A549 (cell line): ENCODE results near the gene CHFR. TPM values are rescaled to one million over a fixed set of nuclear protein-coding genes. Genes with fewer than 3 reads are reported as not detected.
"Not testable (repeated sequence)": the region's sequence is repeated elsewhere in the genome, so short reads cannot be mapped to it uniquely, and the experiment has no call there.

ENCODE experiments used
- ATAC-seq, 2 experiments: fragments of 200-7000 bp in 1 of 2; fragments of >200 bp in 1 of 2; cut with Nextera tagmentation in 1 of 2; cut with Tn5 transposase in 1 of 2; 3 replicates each; pipeline versions ENCODE4 v1.8.0 to v1.9.1; 2018 to 2020; ENCODE audit warnings: mild to moderate bottlenecking in 1 of 2, moderate library complexity in 1 of 2
- CTCF ChIA-PET: fragments of 300-600 bp; sonication (Branson Sonifier 250); formaldehyde crosslinking; extraction: SDS; loops from one replicate; lab custom pipeline; 2021; ENCODE audit warnings: antibody characterized with exemption, inconsistent platforms; lab: Yijun Ruan, JAX
- POLR2A ChIA-PET: fragments of 350-600 bp; formaldehyde crosslinking; extraction: SDS; loops from one replicate; lab custom pipeline; 2021; ENCODE audit warnings: antibody characterized with exemption, inconsistent platforms; lab: Yijun Ruan, JAX
- DNase-seq, 2 experiments: peaks; one replicate each; pipeline versions ENCODE4 v3.0.0 to v3.0.0-alpha.2; 2011 to 2016; ENCODE audit warnings: low read depth in 1 of 2, low spot score in 1 of 2
- FAIRE-seq: peaks from 2 replicates; lab custom pipeline; 2011; peaks lifted over from hg19 to GRCh38; lab: Jason Lieb, UNC
- H3K27ac ChIP-seq, 2 experiments: fragments of >200 bp; sonication (Bioruptor Twin); formaldehyde crosslinking; 3 replicates each; pipeline ENCODE4 v1.5.1; 2016 to 2017
- H3K4me1 ChIP-seq: fragments of >200 bp; sonication (Bioruptor Twin); formaldehyde crosslinking; 3 replicates; pipeline ENCODE4 v1.6.1; 2016
- H3K4me2 ChIP-seq: fragments of >200 bp; sonication (Bioruptor Twin); formaldehyde crosslinking; 3 replicates; pipeline ENCODE4 v1.6.1; 2016
- H3K4me3 ChIP-seq: fragments of >200 bp; sonication (Bioruptor Twin); formaldehyde crosslinking; 3 replicates; pipeline ENCODE4 v1.5.1; 2016
- H3K9me3 ChIP-seq: fragments of >200 bp; sonication (Bioruptor Twin); formaldehyde crosslinking; 3 replicates; pipeline ENCODE4 v1.6.1; 2016
- CBX2 ChIP-seq: fragments of 200-600 bp; sonication (generic); IDR thresholded peaks from 2 replicates; pipeline ENCODE4 v1.6.1; 2016; ENCODE audit warnings: low read depth, mild to moderate bottlenecking, borderline replicate concordance
- CEBPB ChIP-seq, 2 experiments: fragments of >200 bp in 1 of 2; sonication (Bioruptor Twin) in 1 of 2; formaldehyde crosslinking in 1 of 2; IDR thresholded peaks; 2 replicates each; pipeline ENCODE4 v1.6.1; 2012 to 2016
- EP300 ChIP-seq, 2 experiments: fragments of >200 bp; sonication (Bioruptor Twin); formaldehyde crosslinking; IDR thresholded peaks; 2 replicates in 1 of 2; 3 replicates in 1 of 2; pipeline ENCODE4 v1.6.1; 2016 to 2017
- FOXS1 ChIP-seq: fragments of 250-450 bp; sonication (Bioruptor Pico); IDR thresholded peaks from 2 replicates; pipeline ENCODE4 v1.5.0; 2020; ENCODE audit warnings: mild to moderate bottlenecking, moderate library complexity
- GATA3 ChIP-seq: IDR thresholded peaks from 2 replicates; pipeline ENCODE4 v1.6.1; 2012; ENCODE audit warnings: borderline replicate concordance
- MYC ChIP-seq: IDR thresholded peaks from 2 replicates; pipeline ENCODE4 v1.6.1; 2012; ENCODE audit warnings: mild to moderate bottlenecking, inconsistent platforms, low read length, improper control_type of control experiment, borderline replicate concordance
- NPAS2 ChIP-seq: fragments of 250-450 bp; sonication (Bioruptor Pico); IDR thresholded peaks from 2 replicates; pipeline ENCODE4 v1.8.0; 2022; ENCODE audit warnings: mild to moderate bottlenecking, moderate library complexity, borderline replicate concordance
- SMC3 ChIP-seq: fragments of >200 bp; sonication (Bioruptor Twin); formaldehyde crosslinking; IDR thresholded peaks from 3 replicates; pipeline ENCODE4 v1.6.1; 2018; ENCODE audit warnings: inconsistent platforms
- ZNF302 ChIP-seq: fragments of 250-450 bp; sonication (Bioruptor Pico); IDR thresholded peaks from 2 replicates; pipeline ENCODE4 v1.9.0; 2021; ENCODE audit warnings: inconsistent platforms, mild to moderate bottlenecking, moderate library complexity
- WGBS: methylation state at CpG from one replicate; pipeline ENCODE4 v1.1.6; 2017; ENCODE audit errors: missing lambda C conversion rate; 5-methylcytosine and 5-hydroxymethylcytosine counted together
- polyA plus RNA-seq, 4 experiments: library from polyadenylated mRNA; depleted of rRNA in 3 of 4; stranded (reverse); fragments of >200 nt; fragmentation: RNase III in 1 of 4; extraction: RNeasy Plus Mini Kit Qiagen cat#74134 plus additional on column Dnase treatment in 1 of 4; gene quantifications; 2 replicates in 3 of 4; 3 replicates in 1 of 4; pipeline ENCODE4 v1.2.3, GENCODE V29; 2011 to 2017
- TF ChIP-seq, protein P1 (sequence below): fragments of 200-600 bp; sonication (generic); IDR thresholded peaks from 2 replicates; pipeline ENCODE4 v1.6.1; 2016; ENCODE audit warnings: antibody characterized with exemption, mild to moderate bottlenecking, moderate library complexity
- TF ChIP-seq, protein P2 (sequence below): IDR thresholded peaks from 2 replicates; pipeline ENCODE4 v1.6.1; 2012; ENCODE audit warnings: low read depth, borderline replicate concordance

CHFR gene
- polyA plus RNA-seq, 2 of the 4 experiments (the other 2 are of a cell fraction): 20.9 to 38.8 TPM

DNA sequence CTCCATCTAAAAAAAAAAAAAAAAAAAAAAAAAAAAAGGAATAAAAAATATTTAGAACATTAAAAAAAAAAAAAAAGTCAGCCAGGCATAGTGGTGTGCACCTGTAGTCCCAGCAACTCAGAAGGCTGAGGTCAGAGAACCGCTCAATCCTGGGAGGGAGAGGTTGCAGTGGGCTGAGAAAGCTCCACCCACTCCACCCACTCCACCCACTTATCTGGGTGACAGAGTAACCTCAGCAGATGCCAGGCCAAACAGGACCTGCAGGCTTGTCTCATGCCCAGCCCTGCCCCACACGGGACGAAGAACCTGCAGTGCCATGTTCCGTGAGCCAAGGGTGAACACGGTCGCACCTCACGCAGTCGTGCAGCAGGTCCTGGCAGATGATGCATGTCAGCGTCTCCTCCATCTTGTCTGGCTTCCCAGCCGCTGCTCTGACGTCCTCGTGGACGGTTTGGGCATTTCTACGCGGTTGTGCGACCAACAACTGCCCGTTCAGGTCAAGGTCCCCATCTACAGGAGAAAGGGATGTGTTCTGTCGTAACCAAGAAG lies 28.6 kb downstream of the CHFR start:
- FAIRE-seq: no peak
- POLR2A ChIA-PET: no interaction called here
- H3K27ac ChIP-seq: no peak overlapping the region

GRCh38 chr12:132857019-132857418 lies 30.4 kb downstream of the CHFR start:
- FAIRE-seq, DNase-seq, H3K4me1 ChIP-seq, ATAC-seq, H3K4me2 ChIP-seq, POLR2A ChIA-PET, H3K9me3 ChIP-seq, H3K4me3 ChIP-seq, H3K27ac ChIP-seq, CTCF ChIA-PET: not testable (repeated sequence)
- WGBS: 97% methylated on average over 5 of the region's 21 CpGs

More for the DNA sequence above, 28.6 kb downstream of the CHFR start:
- DNase-seq (no peak), ATAC-seq (no peak; a peak in 2 of 6 replicates)
- no peak overlapping the region for H3K4me2 ChIP-seq
- H3K9me3 ChIP-seq: no peaks in the 10 kb centered on the region
- TF ChIP-seq CBX2: no peak
- TF ChIP-seq, protein P1, sequence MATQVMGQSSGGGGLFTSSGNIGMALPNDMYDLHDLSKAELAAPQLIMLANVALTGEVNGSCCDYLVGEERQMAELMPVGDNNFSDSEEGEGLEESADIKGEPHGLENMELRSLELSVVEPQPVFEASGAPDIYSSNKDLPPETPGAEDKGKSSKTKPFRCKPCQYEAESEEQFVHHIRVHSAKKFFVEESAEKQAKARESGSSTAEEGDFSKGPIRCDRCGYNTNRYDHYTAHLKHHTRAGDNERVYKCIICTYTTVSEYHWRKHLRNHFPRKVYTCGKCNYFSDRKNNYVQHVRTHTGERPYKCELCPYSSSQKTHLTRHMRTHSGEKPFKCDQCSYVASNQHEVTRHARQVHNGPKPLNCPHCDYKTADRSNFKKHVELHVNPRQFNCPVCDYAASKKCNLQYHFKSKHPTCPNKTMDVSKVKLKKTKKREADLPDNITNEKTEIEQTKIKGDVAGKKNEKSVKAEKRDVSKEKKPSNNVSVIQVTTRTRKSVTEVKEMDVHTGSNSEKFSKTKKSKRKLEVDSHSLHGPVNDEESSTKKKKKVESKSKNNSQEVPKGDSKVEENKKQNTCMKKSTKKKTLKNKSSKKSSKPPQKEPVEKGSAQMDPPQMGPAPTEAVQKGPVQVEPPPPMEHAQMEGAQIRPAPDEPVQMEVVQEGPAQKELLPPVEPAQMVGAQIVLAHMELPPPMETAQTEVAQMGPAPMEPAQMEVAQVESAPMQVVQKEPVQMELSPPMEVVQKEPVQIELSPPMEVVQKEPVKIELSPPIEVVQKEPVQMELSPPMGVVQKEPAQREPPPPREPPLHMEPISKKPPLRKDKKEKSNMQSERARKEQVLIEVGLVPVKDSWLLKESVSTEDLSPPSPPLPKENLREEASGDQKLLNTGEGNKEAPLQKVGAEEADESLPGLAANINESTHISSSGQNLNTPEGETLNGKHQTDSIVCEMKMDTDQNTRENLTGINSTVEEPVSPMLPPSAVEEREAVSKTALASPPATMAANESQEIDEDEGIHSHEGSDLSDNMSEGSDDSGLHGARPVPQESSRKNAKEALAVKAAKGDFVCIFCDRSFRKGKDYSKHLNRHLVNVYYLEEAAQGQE: no peak
- TF ChIP-seq, protein P2, sequence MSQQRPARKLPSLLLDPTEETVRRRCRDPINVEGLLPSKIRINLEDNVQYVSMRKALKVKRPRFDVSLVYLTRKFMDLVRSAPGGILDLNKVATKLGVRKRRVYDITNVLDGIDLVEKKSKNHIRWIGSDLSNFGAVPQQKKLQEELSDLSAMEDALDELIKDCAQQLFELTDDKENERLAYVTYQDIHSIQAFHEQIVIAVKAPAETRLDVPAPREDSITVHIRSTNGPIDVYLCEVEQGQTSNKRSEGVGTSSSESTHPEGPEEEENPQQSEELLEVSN: no peak
- 97% methylated on average over 18 of the region's 18 CpGs for WGBS
- no peak overlapping the region for H3K4me3 ChIP-seq
- CTCF ChIA-PET: no interaction called here
- H3K4me1 ChIP-seq: no peaks in the 10 kb centered on the region

DNA sequence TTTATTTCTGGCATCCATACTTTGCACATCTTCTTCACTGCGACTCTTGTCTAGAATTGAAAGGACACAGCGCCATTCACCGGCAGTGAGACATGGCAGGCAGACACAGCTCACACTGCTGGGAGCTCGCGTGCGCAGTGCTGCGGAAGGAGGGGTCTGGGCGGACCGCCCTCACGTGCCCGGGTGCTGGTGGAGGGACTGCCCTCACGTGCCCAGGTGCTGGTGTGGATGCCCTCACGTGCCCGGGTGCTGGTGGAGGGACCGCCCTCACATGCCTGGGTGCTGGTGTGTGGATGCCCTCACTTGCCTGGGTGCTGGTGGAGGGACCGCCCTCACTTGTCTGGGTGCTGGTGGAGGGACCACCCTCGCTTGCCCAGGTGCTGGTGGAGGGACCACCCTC lies 30.8 kb downstream of the CHFR start:
- FAIRE-seq (no peak), DNase-seq (no peak), ATAC-seq (no peak)
- 89% methylated on average over 11 of the region's 17 CpGs for whole genome bisulfite sequencing
- Histone ChIP-seq H3K9me3 (no peaks in the 10 kb centered on the region), H3K4me2 (no peak overlapping the region), H3K4me3 (no peak overlapping the region), H3K4me1 (no peaks in the 10 kb centered on the region), H3K27ac (no peak overlapping the region)
- TF ChIP-seq GATA3 (no peak), SMC3 (no peak), NPAS2 (no peak), FOXS1 (CRISPR knock-in tag) (no peak), MYC (no peak), CEBPB (IDR thresholded peaks at IDR 0.05) (no peak), EP300 (IDR thresholded peaks at IDR 0.05) (no peak), ZNF302 (CRISPR knock-in tag) (no peak)
- TF ChIP-seq, protein P1: no peak
- POLR2A ChIA-PET: no interaction called here
- CTCF ChIA-PET: no interaction called here

DNA sequence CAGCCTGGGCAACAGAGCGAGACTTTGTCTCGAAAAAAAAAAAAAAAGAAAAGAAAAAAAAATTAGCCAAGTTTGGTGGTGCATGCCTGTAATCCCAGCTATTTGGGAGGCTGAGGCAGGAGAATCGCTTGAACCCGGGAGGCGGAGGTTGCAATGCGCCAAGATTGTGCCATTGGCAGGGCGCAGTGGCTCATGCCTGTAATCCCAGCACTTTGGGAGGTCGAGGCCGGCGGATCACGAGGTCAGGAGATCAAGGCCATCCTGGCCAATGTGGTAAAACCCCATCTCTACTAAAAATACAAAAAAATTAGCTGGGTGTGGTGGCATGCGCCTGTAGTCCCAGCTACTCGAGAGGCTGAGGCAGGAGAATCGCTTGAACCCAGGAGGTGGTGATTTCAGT lies 32.2 kb downstream of the CHFR start:
- POLR2A ChIA-PET: interaction anchor here (0.6 kb wide), 1 partner anchor 80 kb away, joined by 8 read pairs; no protein-coding TSS in a partner anchor
- FAIRE-seq, DNase-seq, H3K4me2 ChIP-seq, CTCF ChIA-PET, ATAC-seq, H3K27ac ChIP-seq, H3K4me3 ChIP-seq, H3K4me1 ChIP-seq, H3K9me3 ChIP-seq: not testable (repeated sequence)
- 93% methylated on average over 14 of the region's 14 CpGs for WGBS
